UCSD-AML1 (cell line): ENCODE measurements around the gene MEGF6.

Experiments used
- DNase-seq: peaks from one replicate; lab custom pipeline; 2025; ENCODE audit not compliant: unreplicated experiment; lab: John Stamatoyannopoulos, UW

MEGF6 gene

DNA sequence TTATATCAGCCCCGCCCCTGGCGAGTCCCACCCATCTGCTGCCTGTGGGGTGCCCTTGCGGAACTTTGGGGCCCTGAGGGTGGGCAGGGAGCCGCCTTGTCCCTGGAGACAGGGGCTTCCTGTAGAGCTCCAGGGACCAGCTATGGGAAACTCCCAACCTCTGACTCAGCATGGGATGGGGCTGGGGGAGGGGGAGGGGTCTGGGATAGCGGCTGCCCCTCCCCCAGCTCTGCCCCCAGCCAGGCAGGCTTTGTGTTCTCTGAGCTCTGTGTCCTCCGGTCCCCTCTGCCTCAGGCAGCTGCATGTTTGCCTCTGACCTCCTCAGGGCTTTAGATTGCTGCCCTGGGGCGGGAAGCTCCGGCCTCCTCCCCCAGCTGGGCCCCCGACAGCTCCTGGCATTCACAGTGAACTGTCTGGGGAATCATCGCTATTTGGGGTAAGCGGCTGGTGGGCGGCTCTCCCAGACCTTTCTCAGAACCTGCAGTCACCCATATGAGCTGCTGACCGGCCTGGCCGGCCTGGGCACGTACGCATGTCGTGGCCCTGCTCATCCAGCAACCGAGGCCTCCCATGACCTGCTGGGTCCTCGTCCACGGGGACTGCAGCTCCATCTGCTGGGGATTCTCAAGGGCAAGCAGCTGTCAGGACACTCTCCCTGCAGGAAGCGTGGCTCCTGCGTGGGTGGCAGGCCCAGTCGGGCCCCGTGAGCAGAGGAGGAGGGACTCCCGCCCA, 139.8 kb downstream of the MEGF6 start:
- DNase-seq = peak; percentile 33

DNA sequence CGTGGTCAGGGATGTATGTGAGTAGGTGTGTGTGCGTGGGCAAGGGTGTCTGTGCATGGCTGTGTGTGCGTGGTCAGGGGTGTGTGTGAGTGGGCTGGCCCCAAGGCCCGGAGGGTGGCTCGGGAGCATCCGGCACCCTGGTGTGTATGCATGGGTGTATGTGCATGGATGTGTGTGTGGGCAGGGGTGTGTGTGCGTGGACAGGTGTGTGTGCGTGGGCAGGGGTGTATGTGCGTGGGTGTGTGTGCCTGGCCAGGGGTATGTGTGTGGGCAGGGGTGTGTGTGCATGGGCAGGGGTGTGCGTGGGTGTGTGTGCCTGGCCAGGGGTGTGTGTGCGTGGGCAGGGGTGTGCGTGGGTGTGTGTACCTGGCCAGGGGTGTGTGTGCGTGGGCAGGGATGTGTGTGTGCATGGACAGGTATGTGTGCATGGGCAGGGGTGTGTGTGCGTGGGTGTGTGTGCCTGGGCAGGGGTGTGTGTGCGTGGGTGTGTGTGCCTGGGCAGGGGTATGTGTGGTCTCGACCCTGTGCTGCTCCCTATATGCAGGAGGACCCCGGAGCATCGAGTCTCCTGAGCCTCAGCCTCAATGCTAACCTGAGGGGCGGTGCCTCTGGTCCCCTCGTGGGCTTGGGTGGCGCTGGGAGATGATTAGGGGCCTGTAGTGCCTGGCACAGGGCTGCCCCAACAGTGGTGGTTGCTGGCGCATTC, 140.5 kb downstream of the MEGF6 start:
- no peak for DNase-seq

DNA sequence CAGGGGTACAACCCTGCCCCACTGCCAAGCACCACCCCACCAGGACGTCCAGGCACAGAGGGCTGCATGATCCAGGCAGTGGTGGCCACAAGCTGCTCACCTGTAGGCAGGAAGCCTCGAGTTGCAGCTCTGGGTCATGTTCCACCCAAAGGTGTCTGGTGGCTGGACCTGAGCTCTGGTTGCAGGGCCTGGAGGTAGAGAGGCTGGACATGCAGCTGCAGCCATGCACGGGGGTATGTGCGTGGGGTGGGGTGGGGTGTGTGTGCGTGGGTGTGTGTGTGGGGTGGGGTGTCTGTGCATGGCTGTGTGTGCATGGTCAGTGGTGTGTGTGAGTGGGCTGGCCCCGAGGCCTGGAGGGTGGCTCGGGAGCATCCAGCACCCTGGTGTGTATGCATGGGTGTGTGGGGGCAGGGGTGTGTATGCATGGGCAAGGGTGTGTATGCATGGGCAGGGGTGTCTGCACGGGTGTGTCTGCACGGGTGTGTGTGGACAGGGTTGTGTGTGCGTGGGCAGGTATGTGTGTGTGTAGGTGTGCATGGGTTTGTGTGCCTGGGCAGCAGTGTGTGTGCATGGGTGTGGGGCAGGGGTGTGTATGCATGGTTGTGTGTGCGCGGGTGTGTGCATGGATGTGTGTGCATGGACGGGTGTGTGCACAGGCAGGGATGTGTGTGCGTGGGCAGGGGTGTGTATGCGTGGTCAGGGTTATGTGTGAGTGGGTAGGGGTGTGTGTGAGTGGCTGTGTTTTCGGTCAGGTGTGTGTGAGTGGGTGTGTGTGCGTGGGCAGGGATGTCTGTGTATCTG, 141.3 kb downstream of the MEGF6 start:
- no peak for DNase-seq

DNA sequence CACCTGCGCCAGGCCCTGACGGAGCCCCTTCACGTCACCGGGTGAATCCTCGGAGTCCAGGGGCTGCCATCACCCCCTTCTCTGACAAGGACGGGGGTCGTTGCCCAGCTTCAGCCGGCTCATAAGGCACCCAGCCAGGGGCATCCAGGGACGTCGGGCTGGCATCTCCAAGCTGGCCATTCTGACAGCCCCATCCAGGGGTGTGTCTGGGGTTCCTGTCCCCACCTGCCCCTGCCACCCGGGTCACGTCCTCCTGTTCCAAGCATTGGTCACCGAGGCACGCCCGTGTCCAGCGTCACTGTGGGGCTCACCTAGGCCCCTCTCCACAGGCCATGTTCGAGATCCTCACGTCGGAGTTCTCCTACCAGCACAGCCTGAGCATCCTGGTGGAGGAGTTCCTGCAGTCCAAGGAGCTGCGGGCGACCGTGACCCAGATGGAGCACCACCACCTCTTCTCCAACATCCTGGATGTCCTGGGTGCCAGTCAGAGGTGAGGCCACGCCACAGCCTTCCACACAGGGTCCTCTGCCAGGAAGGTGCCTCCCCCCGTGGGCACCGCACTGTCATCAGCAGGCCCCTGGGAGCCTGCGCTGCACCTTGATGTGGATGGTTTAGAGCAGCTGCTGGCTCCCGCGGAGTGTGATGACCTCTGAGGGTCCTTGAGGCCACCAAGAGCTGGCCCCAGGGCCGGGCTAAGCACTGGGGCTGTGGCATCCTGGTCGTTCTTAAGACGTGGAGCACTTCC, 142.0 kb downstream of the MEGF6 start:
- no peak for DNase-seq

DNA sequence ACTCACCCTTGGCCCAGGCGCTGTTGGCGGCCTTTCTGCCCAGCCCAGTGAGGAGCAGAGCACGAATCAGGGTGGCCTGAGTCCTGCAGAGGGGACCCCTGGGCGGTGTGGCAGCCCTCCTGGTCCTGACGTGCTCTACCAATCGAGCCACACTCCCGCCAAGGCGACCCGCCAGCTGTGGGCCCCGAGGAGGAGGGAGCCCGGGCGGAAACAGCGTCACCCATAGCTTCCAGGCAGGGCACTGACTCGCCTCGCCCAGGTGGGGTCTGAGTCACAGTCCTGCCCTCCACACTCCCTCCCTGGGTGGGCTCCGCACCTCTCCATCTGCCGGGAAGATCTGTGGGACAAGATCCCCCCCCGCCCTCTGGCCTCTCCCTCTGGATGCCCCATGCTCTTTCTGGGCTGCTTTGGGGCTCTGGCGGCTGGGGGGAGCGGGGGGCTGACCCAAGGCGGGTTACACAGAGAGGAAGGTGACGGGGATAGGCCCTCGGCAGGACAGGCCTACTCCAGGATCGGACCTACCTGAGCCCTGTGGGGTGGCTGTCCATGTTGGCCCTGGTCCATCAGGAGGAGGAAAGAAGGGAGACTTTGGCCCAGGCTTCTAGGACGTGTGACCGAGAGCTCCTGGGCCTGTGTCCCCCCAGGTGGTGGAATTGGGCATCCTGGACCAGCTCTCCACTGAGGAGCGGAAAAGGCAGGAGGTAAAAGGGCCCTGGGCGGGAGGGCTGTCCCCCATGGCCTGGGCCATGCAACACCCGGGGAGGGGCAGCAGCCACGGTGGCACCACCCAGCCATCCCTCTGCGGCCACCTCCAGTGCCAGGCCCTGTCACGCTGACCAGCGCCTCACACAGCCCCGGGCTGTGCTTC, 142.8 kb downstream of the MEGF6 start:
- no peak for DNase-seq

DNA sequence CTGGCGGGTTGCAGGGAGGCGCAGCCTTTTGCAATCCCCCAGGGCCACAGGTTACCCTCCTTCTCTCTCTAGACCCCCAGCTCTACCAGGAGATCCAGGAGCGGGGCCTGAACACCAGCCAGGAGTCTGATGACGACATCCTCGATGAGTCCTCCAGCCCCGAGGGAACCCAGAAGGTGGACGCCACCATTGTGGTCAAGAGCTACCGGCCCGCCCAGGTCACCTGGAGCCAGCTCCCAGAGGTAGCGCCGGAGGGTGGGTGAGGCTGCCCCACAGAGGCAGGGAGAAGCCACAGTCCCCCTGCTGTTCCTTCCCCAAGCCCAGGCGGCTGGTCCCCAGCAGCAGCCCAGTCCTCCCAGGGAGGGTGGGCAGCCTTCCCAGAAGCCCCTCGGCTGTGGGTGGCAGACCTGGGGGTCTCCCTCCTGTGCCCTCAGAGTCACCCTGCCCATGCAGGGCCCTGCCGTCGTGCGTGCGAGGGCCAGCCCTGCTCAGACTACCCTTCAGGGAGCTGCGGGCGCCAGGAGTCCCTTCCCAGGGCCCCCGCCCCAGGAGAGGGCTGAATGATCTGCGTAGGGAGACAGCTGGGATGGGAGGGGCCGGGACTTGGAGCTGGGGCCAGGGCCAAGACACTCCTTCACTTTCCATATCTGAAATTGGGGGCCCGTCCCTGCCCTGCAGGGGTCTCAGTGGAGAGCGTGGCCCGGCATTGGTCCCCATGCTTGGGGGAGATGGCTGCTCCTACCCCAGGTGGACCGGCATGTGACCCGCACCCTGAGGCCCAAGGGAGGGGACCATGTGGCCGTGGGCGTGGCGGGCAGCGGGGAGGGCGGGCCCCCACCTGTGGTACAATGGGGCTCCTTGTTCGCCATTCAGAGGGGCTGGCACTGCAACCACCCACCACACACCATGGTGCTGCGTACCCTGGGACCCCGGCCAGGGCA, 143.9 kb downstream of the MEGF6 start:
- DNase-seq = no peak

DNA sequence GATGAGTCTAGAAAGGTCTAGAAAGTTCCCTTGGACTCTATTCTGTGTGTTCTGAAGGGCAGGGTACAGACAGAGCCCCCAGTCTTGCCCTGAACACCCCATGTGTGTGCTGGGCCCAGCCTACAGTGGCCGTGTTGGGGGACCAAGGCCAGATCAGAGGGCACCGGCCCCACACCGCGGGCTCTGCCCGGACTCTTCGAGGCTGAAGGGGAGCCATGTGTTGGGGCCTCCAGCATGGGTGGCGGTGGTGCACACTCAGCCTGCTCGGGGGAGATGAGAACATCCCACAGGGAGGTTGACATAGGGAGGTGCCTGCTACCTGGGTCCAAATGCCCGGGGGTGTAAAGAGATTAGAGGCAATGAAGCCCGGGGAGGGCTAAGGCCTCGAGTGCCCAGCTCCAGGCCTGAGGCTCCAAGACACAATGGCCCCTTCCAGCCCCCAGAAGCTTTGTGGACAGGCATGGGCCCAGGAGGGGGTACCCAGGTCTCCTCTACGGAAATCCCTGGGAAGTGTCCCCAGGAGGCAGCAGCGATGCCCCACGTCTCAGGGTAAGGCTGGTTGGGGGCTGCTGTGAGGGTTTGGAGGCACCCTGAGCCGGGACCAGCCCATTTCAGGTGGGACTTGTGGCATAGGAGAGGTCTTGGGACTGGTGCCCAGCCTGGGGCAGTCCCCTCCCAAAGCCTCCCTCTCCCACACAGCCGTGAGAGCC, 144.8 kb downstream of the MEGF6 start:
- no peak for DNase-seq

DNA sequence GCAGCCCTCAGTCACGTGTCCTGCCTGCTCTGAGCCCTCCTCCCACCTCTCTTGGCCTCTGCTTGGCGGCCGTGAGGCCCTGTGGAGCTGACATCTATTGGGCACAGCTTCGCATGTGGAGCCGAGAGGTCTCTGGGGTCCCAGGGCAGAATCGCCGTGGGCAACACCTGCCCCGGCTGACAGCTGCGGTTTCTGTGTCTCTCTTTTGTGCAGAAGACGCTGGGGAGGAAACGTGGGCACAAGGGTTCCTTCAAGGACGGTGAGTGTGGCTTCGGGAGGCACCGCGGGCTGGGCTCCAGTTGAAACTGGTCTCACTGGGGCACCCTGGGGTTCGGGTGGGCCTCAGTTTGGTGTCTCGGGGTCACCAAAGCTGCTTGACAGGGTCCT, 145.4 kb downstream of the MEGF6 start:
- DNase-seq = no peak

DNA sequence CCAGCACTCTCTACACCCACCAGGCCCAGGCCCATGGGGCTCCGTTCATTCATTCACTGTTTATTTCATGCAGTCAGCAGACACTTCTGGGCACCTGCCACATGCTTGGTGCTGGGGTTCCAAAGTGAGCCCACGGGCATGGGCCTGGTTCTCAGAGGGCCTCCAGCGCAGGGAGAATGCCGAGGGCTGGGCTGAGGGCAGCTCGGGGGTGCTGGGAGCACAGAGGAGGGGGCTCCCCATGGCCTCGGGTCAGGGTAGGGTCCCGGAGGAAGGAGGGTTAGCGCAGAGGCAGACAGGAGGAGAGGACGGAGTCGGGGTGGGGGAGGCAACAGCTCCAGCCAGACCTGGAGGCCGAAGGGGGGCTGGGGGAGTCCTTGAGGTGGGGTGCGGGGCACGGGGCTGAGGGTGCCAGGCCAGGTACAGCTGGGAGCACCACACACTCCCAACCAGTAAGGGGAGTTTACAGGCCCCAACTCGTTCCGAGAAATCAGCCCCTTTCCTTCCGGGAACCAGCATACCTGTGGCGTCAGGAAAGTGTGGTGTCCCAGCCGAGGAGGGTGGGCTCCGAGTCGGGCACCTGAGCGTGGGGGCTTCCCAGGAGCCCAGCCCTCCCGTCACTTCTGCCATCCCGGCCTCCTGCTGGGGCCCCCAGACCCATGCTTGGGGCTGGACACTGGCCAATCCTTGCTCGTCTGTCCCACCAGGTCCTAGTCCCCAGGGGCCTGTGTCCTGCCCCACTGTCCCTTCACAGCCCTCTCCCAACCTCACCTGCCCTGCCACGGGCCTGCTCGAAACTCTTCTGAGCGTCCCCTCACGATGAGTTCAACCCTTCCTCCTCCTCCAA, 146.0 kb downstream of the MEGF6 start:
- no peak for DNase-seq

DNA sequence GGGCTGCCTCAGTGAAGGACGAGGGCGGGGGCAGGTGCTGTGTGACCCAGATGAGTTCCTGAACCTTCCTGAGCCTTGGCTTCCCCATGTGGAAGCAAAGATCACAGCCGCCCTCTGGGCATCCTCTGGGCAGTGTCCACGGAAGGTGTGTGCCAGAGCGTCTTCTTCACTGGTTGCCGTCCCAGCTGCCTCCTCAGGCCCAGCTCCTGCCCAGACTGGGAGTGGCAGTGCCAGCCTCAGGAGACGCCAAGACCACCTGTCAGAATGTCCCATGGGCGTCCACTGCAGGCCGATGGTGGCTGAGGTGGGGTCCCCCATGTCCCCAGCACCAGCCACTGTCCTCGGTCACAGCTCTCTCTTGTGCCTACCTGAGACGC, 146.7 kb downstream of the MEGF6 start:
- DNase-seq = no peak

DNA sequence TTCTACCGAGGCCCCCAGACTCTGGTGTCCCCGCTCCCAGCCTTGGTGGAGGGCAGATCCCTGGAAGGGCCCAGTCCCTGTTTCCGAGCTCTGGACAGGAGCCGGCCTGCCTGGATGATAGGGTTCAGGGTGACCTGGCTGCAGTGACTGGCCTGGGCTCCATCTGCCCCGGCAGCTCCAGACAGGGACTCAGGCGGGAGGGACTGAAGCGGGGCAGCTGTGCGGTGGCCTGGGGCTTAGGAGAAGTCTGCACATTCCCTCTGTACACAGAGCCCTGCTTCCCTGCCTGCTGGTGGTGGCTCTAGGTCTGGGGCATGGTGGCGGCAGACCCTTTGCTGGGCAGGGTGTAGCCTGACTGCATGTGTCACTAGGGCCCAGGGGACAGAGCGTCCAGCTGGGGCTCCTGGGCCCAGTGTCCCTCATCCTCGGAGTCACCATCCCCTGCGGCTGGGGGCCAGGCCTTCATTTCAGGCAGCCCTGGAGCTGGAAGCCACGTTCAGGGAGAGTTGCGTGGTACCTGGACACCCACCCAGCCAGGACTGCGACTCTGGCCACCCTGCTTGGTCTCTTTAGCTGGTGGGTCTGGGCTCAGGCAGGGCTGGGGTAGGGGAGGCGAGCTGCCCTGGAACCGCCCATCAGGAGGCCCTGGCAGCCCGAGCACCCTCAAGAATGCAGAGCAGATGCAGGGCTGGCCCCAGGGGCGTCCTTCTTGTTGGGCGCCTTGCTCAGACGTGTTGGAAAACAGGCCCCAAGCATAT, 147.2 kb downstream of the MEGF6 start:
- no peak for DNase-seq

DNA sequence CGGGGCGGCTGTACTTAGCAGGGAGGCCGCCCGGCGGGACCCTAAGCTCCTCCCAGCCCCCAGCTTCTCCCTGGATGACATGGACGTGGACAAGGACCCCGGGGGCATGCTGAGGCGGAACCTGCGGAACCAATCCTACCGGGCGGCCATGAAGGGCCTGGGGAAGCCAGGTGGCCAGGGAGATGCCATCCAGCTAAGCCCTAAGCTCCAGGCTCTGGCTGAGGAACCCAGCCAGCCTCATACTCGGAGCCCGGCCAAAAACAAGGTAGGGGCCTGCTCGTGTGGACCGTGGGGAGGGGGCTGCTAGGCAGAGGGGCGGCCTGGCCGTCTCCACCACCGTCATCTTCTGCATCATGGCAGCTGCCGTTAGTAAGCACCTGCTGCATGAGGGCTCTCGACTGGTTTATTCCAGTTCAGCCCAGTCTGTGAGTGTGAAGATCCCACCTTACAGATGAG, 147.9 kb downstream of the MEGF6 start:
- DNase-seq = no peak

DNA sequence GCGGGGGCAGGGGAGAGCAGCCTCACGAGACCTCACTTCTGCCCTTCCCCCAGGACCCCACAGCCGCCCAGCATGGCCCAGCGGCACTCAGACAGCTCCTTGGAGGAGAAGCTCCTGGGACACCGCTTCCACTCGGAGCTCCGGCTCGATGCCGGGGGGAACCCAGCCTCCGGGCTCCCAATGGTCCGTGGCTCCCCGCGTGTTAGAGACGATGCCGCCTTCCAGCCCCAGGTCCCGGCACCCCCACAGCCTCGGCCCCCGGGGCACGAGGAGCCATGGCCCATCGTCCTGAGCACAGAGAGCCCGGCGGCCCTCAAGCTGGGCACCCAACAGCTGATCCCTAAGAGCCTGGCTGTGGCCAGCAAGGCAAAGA, 148.3 kb downstream of the MEGF6 start:
- DNase-seq = no peak

DNA sequence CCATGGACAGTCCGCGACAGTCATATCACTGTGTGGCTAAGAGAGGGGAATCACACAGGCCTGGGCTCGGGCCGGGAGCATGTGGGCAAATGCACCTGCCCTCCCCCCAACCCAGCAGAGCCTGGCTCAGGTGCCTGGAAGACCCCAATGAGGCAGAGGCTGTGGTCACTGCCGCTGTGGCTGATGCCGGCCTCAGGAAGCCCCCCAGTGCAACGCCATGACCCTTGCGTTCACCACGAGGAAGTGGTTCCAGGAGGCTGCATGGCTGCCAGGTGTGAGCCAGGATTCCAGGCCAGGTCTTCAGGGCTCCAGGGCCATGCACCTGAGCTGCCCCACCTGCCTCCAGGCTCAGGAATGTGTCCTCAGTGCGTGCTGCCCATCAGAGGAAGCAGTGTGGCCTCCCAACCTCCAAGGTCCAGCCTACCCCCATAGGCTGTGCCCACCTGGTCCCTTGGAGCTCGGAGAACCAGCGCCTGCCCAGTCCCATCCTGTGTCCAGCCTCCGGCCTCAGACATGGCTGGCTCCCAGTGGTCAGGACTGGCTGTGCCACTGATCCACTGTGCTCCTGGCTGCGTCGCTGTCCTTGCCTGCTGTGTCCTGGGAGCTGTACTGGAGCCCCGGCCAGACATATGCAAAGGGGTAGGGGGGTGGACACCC, 148.8 kb downstream of the MEGF6 start:
- no peak for DNase-seq

DNA sequence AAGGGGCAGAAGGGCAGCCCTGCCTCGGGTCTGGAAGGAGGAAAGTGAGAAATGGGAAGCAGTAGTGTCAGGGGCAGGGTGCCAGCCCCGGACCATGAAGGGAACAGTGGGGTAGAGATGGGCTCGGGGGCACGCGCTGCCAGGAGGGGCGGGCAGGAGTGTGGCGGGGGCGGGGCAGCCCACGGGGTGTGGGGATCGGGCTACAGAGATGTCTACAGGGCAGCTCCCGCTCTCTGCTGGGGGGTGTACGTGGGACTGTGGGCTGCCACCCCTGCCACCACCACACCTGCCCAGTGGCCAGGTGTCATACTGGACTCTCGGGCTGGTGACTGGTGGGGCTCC, 149.4 kb downstream of the MEGF6 start:
- no peak for DNase-seq

DNA sequence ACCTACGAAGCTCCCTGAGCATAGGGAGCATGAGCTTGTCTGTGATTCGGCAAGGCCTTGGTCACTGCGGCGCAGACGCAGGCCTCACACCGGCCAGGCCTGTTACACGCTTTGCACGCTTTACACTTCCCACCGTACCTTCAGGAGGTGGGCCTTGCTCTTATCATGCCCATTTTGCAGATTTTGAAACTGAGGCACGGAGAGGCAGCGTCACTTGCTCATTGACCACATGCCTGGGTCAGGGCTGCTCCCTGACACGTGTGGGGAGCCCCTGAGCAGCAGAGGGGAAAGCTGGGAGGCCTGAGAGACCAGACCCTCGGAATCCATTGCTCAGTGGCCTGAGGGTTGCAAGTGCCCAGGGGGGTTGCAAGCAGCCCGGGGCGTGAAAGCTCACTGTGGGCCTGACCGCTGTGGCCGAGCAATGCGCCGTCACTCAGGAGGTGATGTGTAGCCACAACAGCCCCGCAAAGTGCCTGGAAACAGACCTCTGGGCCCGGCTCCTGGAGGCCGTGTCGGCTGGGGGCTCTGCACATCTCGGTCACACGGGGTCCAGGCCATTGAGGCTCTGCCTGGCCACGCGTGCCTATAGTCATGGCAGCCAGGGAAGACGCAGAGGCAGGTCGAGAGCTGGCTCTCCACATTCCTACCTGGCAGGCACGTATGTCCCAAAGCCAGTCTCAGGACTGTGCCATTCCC, 149.9 kb downstream of the MEGF6 start:
- no peak for DNase-seq
